ENCODE results near the gene CEACAM21. TPM values are rescaled to one million over a fixed set of nuclear protein-coding genes. Genes with fewer than 3 reads are reported as not detected.

The CEACAM21 gene
- polyA plus RNA-seq, 3 donors, result 2.1 to 6.4 (median 4.1) TPM

GRCh38 chr19:41584931-41585330 is 9.0 kb downstream of the CEACAM21 start:
- Histone ChIP-seq H3K4me1 (ENCODE audit: control insufficient read depth in 1 of 2, insufficient read depth in 2 of 2, low read length in 2 of 2) (no peaks in the 10 kb centered on the region), H4K20me1 (ENCODE audit: insufficient read depth, low read length) (no peaks in the 10 kb centered on the region), H2AFZ (ENCODE audit: insufficient read depth, low read depth, low read length, poor library complexity, severe bottlenecking) (no peak overlapping the region), H3K36me3 (replicated peaks in 1 of 2; ENCODE audit: control insufficient read depth in 1 of 2, insufficient read depth in 2 of 2, low read length in 2 of 2) (peaks cover 20 to 68% of the 10 kb centered on the region in 2 donors), H3K9me3 (replicated peaks in 1 of 2; ENCODE audit: control insufficient read depth in 1 of 2, insufficient read depth in 1 of 2, low read length in 2 of 2) (peaks cover 27 to 28% of the 10 kb centered on the region in 2 donors), H3K9ac (ENCODE audit: insufficient read depth, low read length, poor library complexity, severe bottlenecking) (no peak overlapping the region), H3K27me3 (ENCODE audit: control insufficient read depth in 2 of 2, insufficient read depth in 2 of 2, low read length in 2 of 2) (no peaks in the 10 kb centered on the region), H3K4me2 (replicated peaks; ENCODE audit: extremely low read depth, low read length, poor library complexity, severe bottlenecking) (no peak overlapping the region), H3K27ac (ENCODE audit: low read depth in 1 of 2, low read length in 2 of 2) (no peak overlapping the region), H3K79me2 (ENCODE audit: insufficient read depth, low read length) (no peaks in the 10 kb centered on the region), H3K4me3 (replicated peaks in 1 of 3; ENCODE audit: low read depth in 2 of 3, low read length in 3 of 3) (no peak overlapping the region)
- Mint-ChIP-seq H3K27me3 (ENCODE audit: low read depth in 3 of 3) (peaks cover 0 to 4% (median 4%) of the 10 kb centered on the region in 3 donors), H3K4me3 (no peak overlapping the region), H3K4me1 (no peaks in the 10 kb centered on the region), H3K36me3 (peaks cover 64 to 65% of the 10 kb centered on the region in 2 donors), H3K9me3 (peaks cover 26 to 32% (median 28%) of the 10 kb centered on the region in 7 donors), H3K27ac (no peak overlapping the region)
- whole genome bisulfite sequencing (ENCODE audit: insufficient coverage), result 100% methylated on average over 1 of the region's 1 CpG
- DNase-seq, result no peak
- no peak for TF ChIP-seq CTCF (IDR thresholded peaks at IDR 0.05)
- intact Hi-C loops (cut with micrococcal nuclease), result no loop called here

- H3K36me3 ChIP-seq (replicated peaks in 1 of 2; ENCODE audit: control insufficient read depth in 1 of 2, insufficient read depth in 2 of 2, low read length in 2 of 2), result peaks cover 18 to 56% of the 10 kb centered on the region in 2 donors
- no peaks in the 10 kb centered on the region for H3K79me2 ChIP-seq (ENCODE audit: insufficient read depth, low read length)
Measured at GRCh38 chr19:41586064-41586463, 10.1 kb downstream of the CEACAM21 start.

More at GRCh38 chr19:41586064-41586463, 10.1 kb downstream of the CEACAM21 start:
- Histone ChIP-seq H2AFZ (ENCODE audit: insufficient read depth, low read depth, low read length, poor library complexity, severe bottlenecking) (no peak overlapping the region), H4K20me1 (ENCODE audit: insufficient read depth, low read length) (no peaks in the 10 kb centered on the region), H3K4me1 (ENCODE audit: control insufficient read depth in 1 of 2, insufficient read depth in 2 of 2, low read length in 2 of 2) (peaks cover 0 to 3% of the 10 kb centered on the region in 2 donors), H3K9me3 (replicated peaks in 1 of 2; ENCODE audit: control insufficient read depth in 1 of 2, insufficient read depth in 1 of 2, low read length in 2 of 2) (peaks cover 17% of the 10 kb centered on the region in 2 donors), H3K4me3 (replicated peaks in 1 of 3; ENCODE audit: low read depth in 2 of 3, low read length in 3 of 3) (no peak overlapping the region), H3K4me2 (replicated peaks; ENCODE audit: extremely low read depth, low read length, poor library complexity, severe bottlenecking) (no peak overlapping the region), H3K27ac (ENCODE audit: low read depth in 1 of 2, low read length in 2 of 2) (no peak overlapping the region), H3K27me3 (ENCODE audit: control insufficient read depth in 2 of 2, insufficient read depth in 2 of 2, low read length in 2 of 2) (no peaks in the 10 kb centered on the region), H3K9ac (ENCODE audit: insufficient read depth, low read length, poor library complexity, severe bottlenecking) (no peak overlapping the region)
- intact Hi-C loops (cut with micrococcal nuclease), result no loop called here
- no peak overlapping the region for H3K4me3 Mint-ChIP-seq
- peaks cover 15 to 21% (median 19%) of the 10 kb centered on the region in 7 donors for H3K9me3 Mint-ChIP-seq
- peaks cover 0 to 4% (median 4%) of the 10 kb centered on the region in 3 donors for H3K27me3 Mint-ChIP-seq (ENCODE audit: low read depth in 3 of 3)
- H3K27ac Mint-ChIP-seq, result no peak overlapping the region
- no peak for TF ChIP-seq CTCF (IDR thresholded peaks at IDR 0.05)
- DNase-seq, result no peak
- peaks cover 53 to 55% of the 10 kb centered on the region in 2 donors for H3K36me3 Mint-ChIP-seq
- H3K4me1 Mint-ChIP-seq, result peaks cover 6% of the 10 kb centered on the region
